A549 (cell line): Measurements from ENCODE around the gene GMPR2.

ENCODE experiments used
- CBX2 ChIP-seq: fragments of 200-600 bp; sonication (generic); IDR thresholded peaks from 2 replicates; pipeline ENCODE4 v1.6.1; 2016; ENCODE audit warnings: low read depth, mild to moderate bottlenecking, borderline replicate concordance
- HDAC2 ChIP-seq: fragments of 200-600 bp; sonication (generic); IDR thresholded peaks from 2 replicates; pipeline ENCODE4 v1.6.1; 2016
- HOXA7 ChIP-seq: fragments of 250-450 bp; sonication (Bioruptor Pico); IDR thresholded peaks from 2 replicates; pipeline ENCODE4 v1.5.0; 2020; ENCODE audit warnings: mild to moderate bottlenecking, moderate library complexity
- PHF8 ChIP-seq: fragments of 200-600 bp; sonication (generic); IDR thresholded peaks from 2 replicates; pipeline ENCODE4 v1.6.1; 2016; ENCODE audit warnings: low read depth, mild to moderate bottlenecking, antibody characterized with exemption, moderate library complexity, borderline replicate concordance
- POLR2A ChIP-seq: IDR thresholded peaks from 2 replicates; pipeline ENCODE4 v1.6.1; 2012; ENCODE audit warnings: mild to moderate bottlenecking, low read length
- POLR2AphosphoS2 ChIP-seq: conservative IDR thresholded peaks from 2 replicates; pipeline ENCODE4 v1.6.1; 2012; ENCODE audit warnings: low read length, improper control_type of control experiment, inconsistent platforms
- RAD21 ChIP-seq, 2 experiments: fragments of >200 bp in 1 of 2; sonication (Bioruptor Twin) in 1 of 2; formaldehyde crosslinking in 1 of 2; IDR thresholded peaks in 1 of 2; conservative IDR thresholded peaks in 1 of 2; 2 replicates in 1 of 2; 3 replicates in 1 of 2; pipeline ENCODE4 v1.6.1; 2012 to 2018; ENCODE audit warnings: inconsistent platforms in 1 of 2
- SMC3 ChIP-seq: fragments of >200 bp; sonication (Bioruptor Twin); formaldehyde crosslinking; IDR thresholded peaks from 3 replicates; pipeline ENCODE4 v1.6.1; 2018; ENCODE audit warnings: inconsistent platforms
- TF ChIP-seq, protein P1 (sequence below): fragments of >200 bp; sonication (Bioruptor Twin); formaldehyde crosslinking; IDR thresholded peaks from 3 replicates; pipeline ENCODE4 v1.5.1; 2016
- TF ChIP-seq, protein P2 (sequence below): IDR thresholded peaks from 2 replicates; pipeline ENCODE4 v1.6.1; 2012
- TF ChIP-seq, protein P3 (sequence below): fragments of 250-450 bp; sonication (Bioruptor Pico); IDR thresholded peaks from 2 replicates; pipeline ENCODE4 v1.5.0; 2021; ENCODE audit warnings: mild to moderate bottlenecking, moderate library complexity, borderline replicate concordance
- TF ChIP-seq, protein P4 (sequence below): IDR thresholded peaks from 2 replicates; pipeline ENCODE4 v1.6.1; 2012; ENCODE audit warnings: low read depth, borderline replicate concordance

DNA sequence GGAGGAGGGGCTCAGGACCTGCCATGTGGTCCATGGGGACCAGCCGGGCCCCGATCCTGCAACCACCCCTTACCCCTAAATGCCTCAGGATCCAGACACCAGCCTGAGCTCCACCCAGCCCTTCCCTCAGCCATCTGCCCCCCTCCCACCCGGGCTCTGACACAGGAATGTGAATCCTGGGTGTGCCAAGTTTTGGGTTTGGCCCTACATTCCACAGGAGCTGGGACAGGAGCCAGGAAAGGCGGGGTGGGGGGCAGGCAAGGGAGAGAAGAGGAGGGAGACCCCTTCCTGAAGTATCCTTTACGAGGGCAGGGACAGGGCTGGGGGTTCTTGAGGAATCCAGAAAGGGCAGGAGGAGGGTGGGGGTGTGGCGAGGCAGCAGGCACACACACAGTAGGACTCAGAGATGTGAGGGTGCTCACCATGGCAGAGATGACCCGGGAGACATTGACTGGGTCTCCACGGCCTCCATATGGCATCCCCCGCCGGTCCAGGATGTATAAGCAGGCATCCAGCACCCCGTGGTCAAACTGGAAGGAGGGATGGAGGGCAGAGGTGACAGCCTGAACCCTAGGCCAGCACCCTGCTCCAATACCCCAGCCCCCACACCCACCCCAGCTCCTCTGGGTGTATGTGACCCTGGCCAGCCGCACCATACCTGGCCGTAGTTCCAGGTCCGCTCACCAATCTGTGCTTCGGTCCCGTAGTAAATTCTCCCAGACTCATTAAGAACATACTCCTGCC, 26.7 kb downstream of the GMPR2 start:
- TF ChIP-seq, protein P1, sequence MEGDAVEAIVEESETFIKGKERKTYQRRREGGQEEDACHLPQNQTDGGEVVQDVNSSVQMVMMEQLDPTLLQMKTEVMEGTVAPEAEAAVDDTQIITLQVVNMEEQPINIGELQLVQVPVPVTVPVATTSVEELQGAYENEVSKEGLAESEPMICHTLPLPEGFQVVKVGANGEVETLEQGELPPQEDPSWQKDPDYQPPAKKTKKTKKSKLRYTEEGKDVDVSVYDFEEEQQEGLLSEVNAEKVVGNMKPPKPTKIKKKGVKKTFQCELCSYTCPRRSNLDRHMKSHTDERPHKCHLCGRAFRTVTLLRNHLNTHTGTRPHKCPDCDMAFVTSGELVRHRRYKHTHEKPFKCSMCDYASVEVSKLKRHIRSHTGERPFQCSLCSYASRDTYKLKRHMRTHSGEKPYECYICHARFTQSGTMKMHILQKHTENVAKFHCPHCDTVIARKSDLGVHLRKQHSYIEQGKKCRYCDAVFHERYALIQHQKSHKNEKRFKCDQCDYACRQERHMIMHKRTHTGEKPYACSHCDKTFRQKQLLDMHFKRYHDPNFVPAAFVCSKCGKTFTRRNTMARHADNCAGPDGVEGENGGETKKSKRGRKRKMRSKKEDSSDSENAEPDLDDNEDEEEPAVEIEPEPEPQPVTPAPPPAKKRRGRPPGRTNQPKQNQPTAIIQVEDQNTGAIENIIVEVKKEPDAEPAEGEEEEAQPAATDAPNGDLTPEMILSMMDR = no peak
- TF ChIP-seq SMC3 = no peak
- TF ChIP-seq RAD21 (conservative IDR thresholded peaks at IDR 0.05 in 1 of 2, IDR thresholded peaks at IDR 0.05 in 1 of 2) = no peak
- TF ChIP-seq POLR2AphosphoS2 = no peak
- TF ChIP-seq POLR2A = no peak
- TF ChIP-seq HOXA7 (CRISPR knock-in tag) = no peak
- TF ChIP-seq, protein P2, sequence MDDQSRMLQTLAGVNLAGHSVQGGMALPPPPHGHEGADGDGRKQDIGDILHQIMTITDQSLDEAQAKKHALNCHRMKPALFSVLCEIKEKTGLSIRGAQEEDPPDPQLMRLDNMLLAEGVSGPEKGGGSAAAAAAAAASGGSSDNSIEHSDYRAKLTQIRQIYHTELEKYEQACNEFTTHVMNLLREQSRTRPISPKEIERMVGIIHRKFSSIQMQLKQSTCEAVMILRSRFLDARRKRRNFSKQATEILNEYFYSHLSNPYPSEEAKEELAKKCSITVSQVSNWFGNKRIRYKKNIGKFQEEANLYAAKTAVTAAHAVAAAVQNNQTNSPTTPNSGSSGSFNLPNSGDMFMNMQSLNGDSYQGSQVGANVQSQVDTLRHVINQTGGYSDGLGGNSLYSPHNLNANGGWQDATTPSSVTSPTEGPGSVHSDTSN = no peak
- TF ChIP-seq CBX2 = no peak
- TF ChIP-seq, protein P3, sequence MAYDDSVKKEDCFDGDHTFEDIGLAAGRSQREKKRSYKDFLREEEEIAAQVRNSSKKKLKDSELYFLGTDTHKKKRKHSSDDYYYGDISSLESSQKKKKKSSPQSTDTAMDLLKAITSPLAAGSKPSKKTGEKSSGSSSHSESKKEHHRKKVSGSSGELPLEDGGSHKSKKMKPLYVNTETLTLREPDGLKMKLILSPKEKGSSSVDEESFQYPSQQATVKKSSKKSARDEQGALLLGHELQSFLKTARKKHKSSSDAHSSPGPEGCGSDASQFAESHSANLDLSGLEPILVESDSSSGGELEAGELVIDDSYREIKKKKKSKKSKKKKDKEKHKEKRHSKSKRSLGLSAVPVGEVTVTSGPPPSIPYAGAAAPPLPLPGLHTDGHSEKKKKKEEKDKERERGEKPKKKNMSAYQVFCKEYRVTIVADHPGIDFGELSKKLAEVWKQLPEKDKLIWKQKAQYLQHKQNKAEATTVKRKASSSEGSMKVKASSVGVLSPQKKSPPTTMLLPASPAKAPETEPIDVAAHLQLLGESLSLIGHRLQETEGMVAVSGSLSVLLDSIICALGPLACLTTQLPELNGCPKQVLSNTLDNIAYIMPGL = no peak
- TF ChIP-seq HDAC2 = no peak
- TF ChIP-seq, protein P4, sequence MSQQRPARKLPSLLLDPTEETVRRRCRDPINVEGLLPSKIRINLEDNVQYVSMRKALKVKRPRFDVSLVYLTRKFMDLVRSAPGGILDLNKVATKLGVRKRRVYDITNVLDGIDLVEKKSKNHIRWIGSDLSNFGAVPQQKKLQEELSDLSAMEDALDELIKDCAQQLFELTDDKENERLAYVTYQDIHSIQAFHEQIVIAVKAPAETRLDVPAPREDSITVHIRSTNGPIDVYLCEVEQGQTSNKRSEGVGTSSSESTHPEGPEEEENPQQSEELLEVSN = no peak
- TF ChIP-seq PHF8 = no peak
